GM12878 (cell line): ENCODE results near the gene B3GALT4. TPM values are rescaled to one million over a fixed set of nuclear protein-coding genes. Genes with fewer than 3 reads are reported as not detected.

Source experiments
- ATAC-seq: fragments of 200-7000 bp; cut with Tn5 transposase; 3 replicates; pipeline ENCODE4 v1.9.1; 2020; ENCODE audit warnings: mild to moderate bottlenecking, moderate library complexity
- BruUV-seq: library from RNA; stranded (reverse); fragments of 400-500 nt; replicated peaks from 2 replicates; lab custom pipeline; 2021; lab: Mats Ljungman, UMichigan
- CTCF ChIA-PET: fragments of 300-600 bp; sonication (Branson Sonifier 250); formaldehyde crosslinking; extraction: SDS; loops from one replicate; lab custom pipeline; 2021; ENCODE audit warnings: inconsistent platforms; lab: Yijun Ruan, JAX
- POLR2A ChIA-PET: fragments of 350-600 bp; formaldehyde crosslinking; extraction: SDS; loops from one replicate; lab custom pipeline; 2021; ENCODE audit warnings: inconsistent platforms; lab: Charles Lee
- RAD21 ChIA-PET: fragments of 300-600 bp; sonication (Branson Sonifier 250); formaldehyde crosslinking; loops from one replicate; lab custom pipeline; 2023; ENCODE audit warnings: antibody characterized with exemption; ENCODE audit not compliant: unreplicated experiment; lab: Charles Lee
- SMC1A ChIA-PET: fragments of 300-600 bp; sonication (Branson Sonifier 250); formaldehyde crosslinking; loops from one replicate; lab custom pipeline; 2023; ENCODE audit not compliant: unreplicated experiment, uncharacterized antibody; lab: Charles Lee
- DNase-seq: peaks from one replicate; pipeline ENCODE4 v3.0.0-alpha.2; 2011; ENCODE audit warnings: low read depth, low spot score
- FAIRE-seq: peaks from 3 replicates; lab custom pipeline; 2011; peaks lifted over from hg19 to GRCh38; lab: Jason Lieb, UNC
- H2AFZ ChIP-seq: 2 replicates; pipeline ENCODE4 v1.6.0; 2011; ENCODE audit warnings: low read depth, low read length, control low read depth; ENCODE audit not compliant: control insufficient read depth
- H3K27ac ChIP-seq: 2 replicates; pipeline ENCODE4 v1.5.1; 2011; ENCODE audit warnings: control low read depth; ENCODE audit not compliant: control insufficient read depth, insufficient read depth
- H3K27me3 ChIP-seq, 2 experiments: replicated peaks in 1 of 2; 2 replicates each; pipeline versions ENCODE4 v1.6.0 to v1.6.1; 2011; ENCODE audit warnings: low read length in 1 of 2; ENCODE audit not compliant: control insufficient read depth in 2 of 2, insufficient read depth in 2 of 2
- H3K36me3 ChIP-seq, 2 experiments: 2 replicates each; pipeline ENCODE4 v1.5.1; 2011; ENCODE audit warnings: low read length in 1 of 2; ENCODE audit not compliant: control insufficient read depth in 2 of 2, insufficient read depth in 2 of 2
- H3K4me1 ChIP-seq: 2 replicates; pipeline ENCODE4 v1.6.1; 2011; ENCODE audit warnings: mild to moderate bottlenecking, low read length, moderate library complexity, mixed read lengths; ENCODE audit not compliant: control insufficient read depth, insufficient read depth
- H3K4me2 ChIP-seq: 2 replicates; pipeline ENCODE4 v1.6.0; 2011; ENCODE audit warnings: control low read depth; ENCODE audit not compliant: control insufficient read depth, insufficient read depth
- H3K4me3 ChIP-seq: fragments of 200-600 bp; sonication (generic); 2 replicates; pipeline ENCODE4 v1.5.1; 2016
- H3K79me2 ChIP-seq: 2 replicates; pipeline ENCODE4 v1.6.0; 2011; ENCODE audit warnings: low read length; ENCODE audit not compliant: control insufficient read depth, insufficient read depth
- H3K9ac ChIP-seq: 2 replicates; pipeline ENCODE4 v1.8.0; 2011; ENCODE audit warnings: low read length, control low read depth, mixed read lengths; ENCODE audit not compliant: control insufficient read depth, insufficient read depth
- H3K9me3 ChIP-seq: replicated peaks from 3 replicates; pipeline ENCODE4 v1.5.1; 2011; ENCODE audit warnings: mild to moderate bottlenecking, low read length; ENCODE audit not compliant: control insufficient read depth, insufficient read depth
- H4K20me1 ChIP-seq: 2 replicates; pipeline ENCODE4 v1.6.0; 2011; ENCODE audit not compliant: control insufficient read depth, insufficient read depth
- CBX5 ChIP-seq: sonication (generic); IDR thresholded peaks from 2 replicates; pipeline ENCODE4 v1.6.1; 2016; ENCODE audit warnings: low read depth, moderate library complexity, mild to moderate bottlenecking, inconsistent platforms
- CHD2 ChIP-seq: IDR thresholded peaks from 2 replicates; pipeline ENCODE4 v1.6.1; 2011; ENCODE audit warnings: low read depth, low read length, improper control_type of control experiment, borderline replicate concordance
- EED ChIP-seq: sonication (generic); IDR thresholded peaks from 2 replicates; pipeline ENCODE4 v1.6.1; 2016; ENCODE audit warnings: antibody characterized with exemption, low read depth
- EP300 ChIP-seq, 2 experiments: fragments of 150-350 bp in 1 of 2; IDR thresholded peaks; 2 replicates each; pipeline ENCODE4 v1.6.1; 2011 to 2012; ENCODE audit warnings: low read depth in 2 of 2, low read length in 2 of 2, borderline replicate concordance in 1 of 2, improper control_type of control experiment in 1 of 2, inconsistent platforms in 1 of 2; ENCODE audit not compliant: control insufficient read depth in 1 of 2
- GATAD2B ChIP-seq: fragments of 450-650 bp; conservative IDR thresholded peaks from 2 replicates; pipeline ENCODE4 v1.6.1; 2017; ENCODE audit warnings: low read depth, mild to moderate bottlenecking, moderate library complexity
- HDAC2 ChIP-seq: fragments of 200-600 bp; sonication (generic); IDR thresholded peaks from 2 replicates; pipeline ENCODE4 v1.6.1; 2017
- IRF3 ChIP-seq: fragments of 450-650 bp; IDR thresholded peaks from 2 replicates; pipeline ENCODE4 v1.6.1; 2014; ENCODE audit warnings: mild to moderate bottlenecking
- JUNB ChIP-seq: IDR thresholded peaks from 2 replicates; pipeline ENCODE4 v1.6.1; 2016; ENCODE audit warnings: antibody characterized with exemption, mild to moderate bottlenecking
- KAT2A ChIP-seq: conservative IDR thresholded peaks from 2 replicates; pipeline ENCODE4 v1.6.1; 2011; ENCODE audit warnings: low read depth, low read length; ENCODE audit not compliant: control insufficient read depth
- MXI1 ChIP-seq: fragments of 150-350 bp; IDR thresholded peaks from 2 replicates; pipeline ENCODE4 v1.6.1; 2011; ENCODE audit warnings: low read depth, mild to moderate bottlenecking, inconsistent platforms, low read length, improper control_type of control experiment
- POU2F2 ChIP-seq: IDR thresholded peaks from 3 replicates; pipeline ENCODE4 v1.6.1; 2011; ENCODE audit warnings: low read depth, mild to moderate bottlenecking, low read length, borderline replicate concordance
- RAD21 ChIP-seq: IDR thresholded peaks from 2 replicates; pipeline ENCODE4 v1.6.1; 2011; ENCODE audit warnings: mild to moderate bottlenecking, low read depth, low read length, moderate library complexity; ENCODE audit not compliant: insufficient read depth
- RUNX3 ChIP-seq: IDR thresholded peaks from 2 replicates; pipeline ENCODE4 v1.6.1; 2012; ENCODE audit warnings: low read length, inconsistent platforms
- TBL1XR1 ChIP-seq: IDR thresholded peaks from 2 replicates; pipeline ENCODE4 v1.6.1; 2012; ENCODE audit warnings: low read depth, low read length, improper control_type of control experiment
- TCF3 ChIP-seq: IDR thresholded peaks from 2 replicates; pipeline ENCODE4 v1.6.1; 2012; ENCODE audit warnings: low read depth, mild to moderate bottlenecking, low read length, borderline replicate concordance; ENCODE audit not compliant: insufficient read depth
- ZBTB40 ChIP-seq: fragments of 450-650 bp; IDR thresholded peaks from 2 replicates; pipeline ENCODE4 v1.6.1; 2016; ENCODE audit warnings: mild to moderate bottlenecking, moderate library complexity, borderline replicate concordance
- WGBS: methylation state at CpG from one replicate; pipeline ENCODE4 v1.1.6; 2016; ENCODE audit warnings: low lambda C conversion rate; ENCODE audit not compliant: insufficient replicate concordance, insufficient coverage; ENCODE audit errors: missing lambda C conversion rate; 5-methylcytosine and 5-hydroxymethylcytosine counted together
- in situ Hi-C: fragments of 300-500 bp; cut with MboI; formaldehyde crosslinking; loops from 9 replicates; pipeline ENCODE4 v1.14.3; 2018; ENCODE audit warnings: mixed read lengths
- intact Hi-C: fragments of 100-400 bp; cut with micrococcal nuclease; formaldehyde crosslinking; loops from one replicate; pipeline ENCODE4 v1.14.2; 2022; ENCODE audit not compliant: unreplicated experiment
- polyA plus RNA-seq, 11 experiments: library from polyadenylated mRNA; depleted of rRNA in 4 of 11; unstranded in 6 of 11; stranded (reverse) in 5 of 11; fragments of >200 nt; fragmentation: Nextera tagmentation in 4 of 11; fragmentation: Illumina TruSeq in 1 of 11; extraction: Ambion mirVana in 4 of 11; extraction: Trizol in 1 of 11; gene quantifications; 1 replicate in 1 of 11; 2 replicates in 10 of 11; pipeline versions ENCODE4 v1.2.1 to v1.2.3, GENCODE V29; 2011 to 2016; ENCODE audit warnings: inconsistent platforms in 2 of 11, missing spikeins in 2 of 11, low read depth in 1 of 11
- total RNA-seq, 4 experiments: library from RNA; depleted of rRNA in 3 of 4; stranded (reverse); fragments of >200 nt in 3 of 4; fragmentation: Illumina TruSeq in 1 of 4; extraction: Trizol in 1 of 4; gene quantifications; 2 replicates each; pipeline versions ENCODE4 v1.2.1 to v1.2.3, GENCODE V29; 2013 to 2021
- TF ChIP-seq, protein P1 (sequence below): IDR thresholded peaks from 2 replicates; pipeline ENCODE4 v1.6.1; 2012; ENCODE audit warnings: low read length, inconsistent platforms
- TF ChIP-seq, protein P2 (sequence below): IDR thresholded peaks from 2 replicates; pipeline ENCODE4 v1.6.1; 2011; ENCODE audit warnings: low read depth, low read length, improper control_type of control experiment, borderline replicate concordance

The B3GALT4 gene
- total and polyA plus RNA-seq, 10 of the 15 experiments (the other 5 are each of a cell fraction or from before 2014, with no cell fraction given): 0.27 to 8.2 (median 2.6) TPM

GRCh38 chr6:33236852-33237251 is 40.1 kb upstream of the B3GALT4 start:
- 61% methylated on average over 6 of the region's 6 CpGs for WGBS
- Histone ChIP-seq H4K20me1 (no peaks in the 10 kb centered on the region), H3K79me2 (no peaks in the 10 kb centered on the region), H3K9ac (no peak overlapping the region), H3K4me1 (no peaks in the 10 kb centered on the region), H3K4me2 (no peak overlapping the region)
- intact Hi-C loops: no loop called here
- no TSS peak for BruUV-seq
- TF ChIP-seq ZBTB40 (no peak), JUNB (no peak), CHD2 (no peak), EP300 (IDR thresholded peaks at IDR 0.05; ENCODE audit: borderline replicate concordance in 1 of 2, control insufficient read depth in 1 of 2, low read depth in 2 of 2, low read length in 2 of 2) (no peak), HDAC2 (no peak), CBX5 (no peak), EED (no peak), RUNX3 (no peak), TBL1XR1 (no peak), MXI1 (no peak), GATAD2B (no peak), RAD21 (no peak), KAT2A (no peak), IRF3 (no peak), TCF3 (no peak), POU2F2 (no peak)
- TF ChIP-seq, protein P1, sequence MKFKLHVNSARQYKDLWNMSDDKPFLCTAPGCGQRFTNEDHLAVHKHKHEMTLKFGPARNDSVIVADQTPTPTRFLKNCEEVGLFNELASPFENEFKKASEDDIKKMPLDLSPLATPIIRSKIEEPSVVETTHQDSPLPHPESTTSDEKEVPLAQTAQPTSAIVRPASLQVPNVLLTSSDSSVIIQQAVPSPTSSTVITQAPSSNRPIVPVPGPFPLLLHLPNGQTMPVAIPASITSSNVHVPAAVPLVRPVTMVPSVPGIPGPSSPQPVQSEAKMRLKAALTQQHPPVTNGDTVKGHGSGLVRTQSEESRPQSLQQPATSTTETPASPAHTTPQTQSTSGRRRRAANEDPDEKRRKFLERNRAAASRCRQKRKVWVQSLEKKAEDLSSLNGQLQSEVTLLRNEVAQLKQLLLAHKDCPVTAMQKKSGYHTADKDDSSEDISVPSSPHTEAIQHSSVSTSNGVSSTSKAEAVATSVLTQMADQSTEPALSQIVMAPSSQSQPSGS: no peak
- TF ChIP-seq, protein P2, sequence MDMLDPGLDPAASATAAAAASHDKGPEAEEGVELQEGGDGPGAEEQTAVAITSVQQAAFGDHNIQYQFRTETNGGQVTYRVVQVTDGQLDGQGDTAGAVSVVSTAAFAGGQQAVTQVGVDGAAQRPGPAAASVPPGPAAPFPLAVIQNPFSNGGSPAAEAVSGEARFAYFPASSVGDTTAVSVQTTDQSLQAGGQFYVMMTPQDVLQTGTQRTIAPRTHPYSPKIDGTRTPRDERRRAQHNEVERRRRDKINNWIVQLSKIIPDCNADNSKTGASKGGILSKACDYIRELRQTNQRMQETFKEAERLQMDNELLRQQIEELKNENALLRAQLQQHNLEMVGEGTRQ: no peak
- TF ChIP-seq, all 136 proteins: peak for 0
- no peak overlapping the region for H2AFZ ChIP-seq
- no peaks in the 10 kb centered on the region for H3K9me3 ChIP-seq
- no peak for ATAC-seq
- H3K27me3 ChIP-seq: peaks cover 2 to 3% of the 10 kb centered on the region in 2 experiments; a peak in 2 of 4 replicates
- no peaks in the 10 kb centered on the region for H3K36me3 ChIP-seq
- FAIRE-seq: no peak
- in situ Hi-C loops: no loop called here
- ChIA-PET CTCF (interaction anchor here (1.5 kb wide), 1 partner anchor 10 kb away, joined by 4 read pairs; no protein-coding TSS in a partner anchor), SMC1A (no interaction called here), RAD21 (interaction anchor here (2.6 kb wide), 1 partner anchor 12 kb away, joined by 6 read pairs; no protein-coding TSS in a partner anchor), POLR2A (interaction anchor here (0.7 kb wide), 1 partner anchor 131 kb away, joined by 4 read pairs; no protein-coding TSS in a partner anchor)
- H3K4me3 ChIP-seq: no peak overlapping the region
- no peak for DNase-seq
- no peak overlapping the region for H3K27ac ChIP-seq
